CD4-positive, alpha-beta T cell treated with Interleukin-17A for 4 hours (primary cell): ENCODE measurements around the gene NEK1.

Experiments used
- DNase-seq: peaks from one replicate; pipeline ENCODE4 v3.0.0-alpha.2; 2020; ENCODE audit warnings: mixed read lengths

The NEK1 gene

GRCh38 chr4:169416997-169417396 is 195.4 kb downstream of the NEK1 start:
- no peak for DNase-seq

- DNase-seq, result no peak
Observed at GRCh38 chr4:169416461-169416860, 195.9 kb downstream of the NEK1 start.

GRCh38 chr4:169414913-169415312 is 197.5 kb downstream of the NEK1 start:
- no peak for DNase-seq

GRCh38 chr4:169412046-169412445 is 200.3 kb downstream of the NEK1 start:
- no peak for DNase-seq

GRCh38 chr4:169410839-169411770 is 201.3 kb downstream of the NEK1 start:
- DNase-seq, result peak; percentile 55

GRCh38 chr4:169407217-169407845 is 205.1 kb downstream of the NEK1 start:
- no peak for DNase-seq

- no peak for DNase-seq
Observed at GRCh38 chr4:169404960-169405359, 207.4 kb downstream of the NEK1 start.

GRCh38 chr4:169400832-169401231 is 211.6 kb downstream of the NEK1 start:
- no peak for DNase-seq

GRCh38 chr4:169399976-169400767 is 212.2 kb downstream of the NEK1 start:
- DNase-seq, result no peak

GRCh38 chr4:169398316-169398715 is 214.1 kb downstream of the NEK1 start:
- no peak for DNase-seq

- no peak for DNase-seq
Observed at GRCh38 chr4:169397762-169398161, 214.6 kb downstream of the NEK1 start.

GRCh38 chr4:169385376-169385775 is 227.0 kb downstream of the NEK1 start:
- DNase-seq, result no peak

GRCh38 chr4:169384779-169385178 is 227.6 kb downstream of the NEK1 start:
- no peak for DNase-seq

- DNase-seq, result no peak
Observed at GRCh38 chr4:169383724-169384123, 228.7 kb downstream of the NEK1 start.

GRCh38 chr4:169379688-169380087 is 232.7 kb downstream of the NEK1 start:
- DNase-seq, result no peak

- no peak for DNase-seq
Observed at GRCh38 chr4:169377367-169377766, 235.0 kb downstream of the NEK1 start.

GRCh38 chr4:169376421-169376820 is 236.0 kb downstream of the NEK1 start:
- no peak for DNase-seq

GRCh38 chr4:169372791-169373190 is 239.6 kb downstream of the NEK1 start:
- no peak for DNase-seq

- DNase-seq, result no peak
Observed at GRCh38 chr4:169369634-169370033, 242.7 kb downstream of the NEK1 start.

- no peak for DNase-seq
Observed at GRCh38 chr4:169367826-169368225, 244.6 kb downstream of the NEK1 start.

- DNase-seq, result no peak
Observed at GRCh38 chr4:169366821-169367220, 245.6 kb downstream of the NEK1 start.

- no peak for DNase-seq
Observed at GRCh38 chr4:169362607-169363006, 249.8 kb downstream of the NEK1 start.

- no peak for DNase-seq
Observed at GRCh38 chr4:169361756-169362155, 250.6 kb downstream of the NEK1 start.
